ENCODE data around the gene GFPT2.

DNA sequence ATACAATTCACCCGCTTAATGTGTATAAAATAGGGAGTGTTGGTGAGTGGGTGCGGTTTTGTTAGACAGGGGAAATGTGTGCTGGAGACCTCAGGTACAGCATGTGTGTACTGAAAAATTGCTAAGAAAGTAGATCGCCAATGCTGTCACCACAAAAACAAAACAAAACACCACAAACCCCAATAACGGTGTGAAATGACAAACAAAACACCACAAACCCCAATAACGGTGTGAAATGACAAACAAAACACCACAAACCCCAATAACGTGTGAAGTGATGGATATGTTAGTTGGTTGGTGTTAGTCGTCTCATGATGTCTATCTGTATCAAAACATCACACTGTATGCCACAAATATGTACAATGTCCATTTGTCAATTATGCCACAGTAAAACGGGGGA is 14.2 kb upstream of the GFPT2 start:
- TF ChIP-seq CTCF (IDR thresholded peaks at IDR 0.05; ENCODE audit: borderline replicate concordance, extremely low read depth, low read length, poor library complexity, severe bottlenecking) (no peak), EZH2 (IDR thresholded peaks at IDR 0.05; ENCODE audit: borderline replicate concordance, low read depth, low read length, severe bottlenecking) (no peak)

Data from DND-41 (cell line).